Mucosa of descending colon (tissue), 3 donors: Measurements from ENCODE around the gene SYNGAP1. TPM values are rescaled to one million over a fixed set of nuclear protein-coding genes. Genes with fewer than 3 reads are reported as not detected.

Experiments used
- ATAC-seq: fragments of 200-7000 bp; cut with Tn5 transposase; one replicate; pipeline ENCODE4 v1.9.1; 2020; ENCODE audit warnings: mild to moderate bottlenecking, moderate library complexity
- DNase-seq, 3 donors: peaks; one replicate each; pipeline ENCODE4 v3.0.0-alpha.2; 2020
- H3K36me3 ChIP-seq: fragments of 200-600 bp; one replicate; pipeline ENCODE4 v1.8.0; 2021; ENCODE audit warnings: low read depth, mild to moderate bottlenecking
- H3K4me1 ChIP-seq: fragments of 200-600 bp; one replicate; pipeline ENCODE4 v1.8.0; 2021; ENCODE audit warnings: low read depth, mild to moderate bottlenecking
- H3K4me3 ChIP-seq: fragments of 200-600 bp; one replicate; pipeline ENCODE4 v1.8.0; 2021; ENCODE audit warnings: mild to moderate bottlenecking
- H3K9me3 ChIP-seq: fragments of 200-600 bp; one replicate; pipeline ENCODE4 v1.8.0; 2021; ENCODE audit warnings: mild to moderate bottlenecking
- intact Hi-C, 2 donors: fragments of 100-400 bp; cut with DNase I in 1 of 2; cut with micrococcal nuclease in 1 of 2; formaldehyde crosslinking; loops; one replicate each; pipeline versions ENCODE4 v1.11.0 to v1.11.1; 2022; cut with DNase I, micrococcal nuclease
- total RNA-seq, 3 donors: library from RNA; stranded (reverse); fragmentation: NEBNext Ultra II Directional in 2 of 3; extraction: Animal tissue kit (Norgen Biotek cat#: 25700) in 2 of 3; gene quantifications; one replicate each; pipeline versions ENCODE4 v1.2.1 to v1.2.4, GENCODE V29; 2021 to 2023
- TF ChIP-seq, protein P1 (sequence below): fragments of 200-600 bp; IDR thresholded peaks from one replicate; pipeline ENCODE4 v1.8.0; 2022; ENCODE audit warnings: antibody characterized with exemption, mild to moderate bottlenecking
- donor health status: DM: no; HTN: no; CAD: no; lungs with moderate emphysema.
- donor health status: DM: no; HTN: no; CAD: no.
- donor health status: DM: no; HTN: yes; CAD: no.

The SYNGAP1 gene
- total RNA-seq, 3 donors from 2014 or later = 8.1 to 39.8 (median 8.8) TPM

DNA sequence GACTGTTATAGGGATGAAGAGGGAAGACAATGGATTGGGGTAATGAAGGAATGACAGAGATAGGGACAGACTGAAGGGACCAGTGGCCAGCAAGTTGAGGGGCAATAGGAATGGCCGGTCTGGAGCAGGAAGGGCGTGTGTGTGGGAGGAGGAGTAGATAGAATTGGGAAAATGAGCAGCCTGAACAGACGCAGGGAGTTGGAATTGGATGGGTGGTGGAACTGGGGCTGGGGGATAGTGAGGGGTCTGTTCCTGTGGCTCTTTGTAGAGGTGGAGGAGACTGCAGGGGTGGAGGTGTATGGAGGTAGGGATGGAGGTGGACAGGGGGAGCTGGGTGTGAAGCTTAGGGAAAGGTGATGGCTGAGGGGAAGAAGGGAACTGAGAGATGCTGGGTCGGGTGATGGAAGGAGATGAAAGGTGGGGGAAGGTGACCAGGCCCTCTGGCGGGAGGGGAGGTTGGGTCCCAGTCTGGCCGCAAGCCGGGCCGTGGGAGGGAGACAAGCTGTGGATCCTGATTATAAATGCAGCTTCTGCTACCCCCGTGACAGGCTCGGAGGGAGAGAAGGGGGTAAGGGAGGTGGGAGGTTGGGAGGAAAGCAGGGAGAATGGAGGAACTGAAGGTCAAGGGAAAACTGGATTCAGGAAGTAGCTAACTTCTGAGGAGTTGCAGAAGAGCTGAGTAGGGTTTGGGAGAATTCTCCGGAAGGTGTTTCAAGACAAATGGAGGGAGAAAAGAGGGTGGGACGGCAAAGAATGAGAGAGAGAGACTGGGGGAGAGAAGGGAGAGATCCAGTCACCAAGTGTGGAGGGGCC is 5.2 kb downstream of the SYNGAP1 start:
- ATAC-seq (no peak), DNase-seq (peak in 2 of 3 donors; percentile 44 to 57)
- TF ChIP-seq, protein P1, sequence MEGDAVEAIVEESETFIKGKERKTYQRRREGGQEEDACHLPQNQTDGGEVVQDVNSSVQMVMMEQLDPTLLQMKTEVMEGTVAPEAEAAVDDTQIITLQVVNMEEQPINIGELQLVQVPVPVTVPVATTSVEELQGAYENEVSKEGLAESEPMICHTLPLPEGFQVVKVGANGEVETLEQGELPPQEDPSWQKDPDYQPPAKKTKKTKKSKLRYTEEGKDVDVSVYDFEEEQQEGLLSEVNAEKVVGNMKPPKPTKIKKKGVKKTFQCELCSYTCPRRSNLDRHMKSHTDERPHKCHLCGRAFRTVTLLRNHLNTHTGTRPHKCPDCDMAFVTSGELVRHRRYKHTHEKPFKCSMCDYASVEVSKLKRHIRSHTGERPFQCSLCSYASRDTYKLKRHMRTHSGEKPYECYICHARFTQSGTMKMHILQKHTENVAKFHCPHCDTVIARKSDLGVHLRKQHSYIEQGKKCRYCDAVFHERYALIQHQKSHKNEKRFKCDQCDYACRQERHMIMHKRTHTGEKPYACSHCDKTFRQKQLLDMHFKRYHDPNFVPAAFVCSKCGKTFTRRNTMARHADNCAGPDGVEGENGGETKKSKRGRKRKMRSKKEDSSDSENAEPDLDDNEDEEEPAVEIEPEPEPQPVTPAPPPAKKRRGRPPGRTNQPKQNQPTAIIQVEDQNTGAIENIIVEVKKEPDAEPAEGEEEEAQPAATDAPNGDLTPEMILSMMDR = no peak
- Histone ChIP-seq H3K9me3 (no peaks in the 10 kb centered on the region), H3K4me1 (peaks cover 30% of the 10 kb centered on the region), H3K4me3 (peak overlapping the region; percentile 20), H3K36me3 (no peaks in the 10 kb centered on the region)
- intact Hi-C loops = no loop called here

DNA sequence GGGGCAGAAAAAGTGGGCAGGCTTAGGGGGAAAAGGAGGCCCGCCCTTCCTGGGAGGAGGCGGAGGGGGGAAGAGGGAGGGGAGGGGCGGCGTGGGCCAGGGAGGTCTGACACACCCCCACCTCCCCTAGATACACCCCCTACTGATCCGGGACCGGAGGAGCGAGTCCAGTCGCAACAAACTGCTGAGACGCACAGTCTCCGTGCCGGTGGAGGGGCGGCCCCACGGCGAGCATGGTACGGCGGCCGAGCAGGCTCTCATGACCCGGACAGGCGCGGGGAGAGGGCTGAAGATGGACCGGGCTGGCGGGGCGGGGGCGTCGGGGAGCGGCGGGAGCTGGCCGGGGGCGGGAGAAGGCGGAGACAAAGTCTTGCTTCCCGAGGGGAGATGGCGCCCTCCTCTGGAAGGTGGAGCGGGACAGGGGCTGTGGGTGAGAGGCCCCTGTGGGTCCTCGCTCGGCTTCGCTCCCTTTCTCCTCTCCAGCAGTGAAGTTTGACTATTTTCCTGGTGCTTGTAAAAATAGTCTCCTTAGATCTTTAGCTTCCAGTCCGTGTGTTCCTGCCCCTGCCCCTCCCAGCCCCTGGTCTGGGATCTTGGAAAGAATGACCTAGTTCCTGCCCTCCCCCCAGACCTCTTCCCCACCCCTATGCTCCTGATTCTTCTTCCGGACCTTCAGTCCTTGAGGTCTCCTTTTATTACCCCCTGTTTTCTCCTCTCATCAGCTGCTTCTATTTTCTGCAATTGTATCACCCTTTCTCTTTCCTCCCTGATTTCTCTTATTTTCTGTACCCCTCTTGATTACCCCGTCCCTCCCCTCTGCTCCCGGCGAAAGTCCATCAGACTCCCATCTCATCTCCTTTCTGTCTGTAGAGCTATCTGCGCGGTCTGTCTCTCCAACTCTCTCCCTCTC is 6.1 kb downstream of the SYNGAP1 start:
- Histone ChIP-seq H3K4me1 (peaks cover 30% of the 10 kb centered on the region), H3K36me3 (no peaks in the 10 kb centered on the region), H3K9me3 (no peaks in the 10 kb centered on the region), H3K4me3 (peak overlapping the region; percentile 20)
- DNase-seq = peak; percentile 90 to 92 (median 92)
- peak; percentile 74 for ATAC-seq
- intact Hi-C loops = no loop called here
- TF ChIP-seq, protein P1 = peak; percentile 48

DNA sequence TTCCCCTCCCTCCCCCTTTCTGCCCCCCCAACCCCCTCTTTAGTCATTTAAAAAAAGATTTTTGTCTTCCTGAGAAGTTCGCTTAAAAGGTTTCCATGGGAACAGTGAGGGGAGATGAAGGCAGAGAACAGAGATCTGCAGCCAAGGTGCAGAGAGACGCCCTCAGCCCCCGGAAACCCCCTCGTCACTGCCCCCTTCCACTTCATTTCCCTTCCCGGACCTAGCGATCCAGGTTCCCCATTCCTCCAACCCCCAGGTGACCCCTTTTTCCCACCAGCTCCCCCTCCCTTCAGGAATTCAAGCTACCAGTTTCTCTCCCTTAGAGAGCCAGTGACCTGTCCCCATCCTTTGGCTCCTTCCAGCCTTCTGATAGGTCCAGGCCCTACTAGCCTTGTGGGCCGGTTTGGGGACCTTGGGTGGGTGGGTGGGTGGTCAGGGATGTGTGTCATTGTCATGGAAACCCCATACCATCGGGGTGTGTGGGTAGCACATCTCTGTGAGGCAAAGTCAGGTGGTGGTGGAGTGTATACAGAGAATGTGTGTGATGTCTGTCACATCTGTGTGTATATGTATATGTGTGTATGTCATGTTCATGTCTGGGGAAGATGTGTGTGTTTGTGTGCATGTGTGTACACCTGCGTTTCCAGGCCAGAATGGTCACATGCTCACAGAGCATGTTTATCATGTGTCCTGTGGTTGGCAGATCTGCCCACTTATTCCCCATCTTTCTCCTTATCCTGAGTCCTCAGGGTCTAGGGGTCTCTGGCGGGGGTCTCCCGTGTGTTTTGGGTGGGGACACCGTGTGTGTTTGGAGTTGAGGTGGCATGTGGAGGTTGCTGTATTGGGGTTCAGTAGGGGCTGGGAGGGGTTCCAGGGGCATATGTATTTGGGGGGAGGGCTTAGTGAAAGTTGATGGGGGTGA is 7.0 kb downstream of the SYNGAP1 start:
- TF ChIP-seq, protein P1 = no peak
- H3K9me3 ChIP-seq = no peaks in the 10 kb centered on the region
- H3K4me1 ChIP-seq = peaks cover 30% of the 10 kb centered on the region
- no peak overlapping the region for H3K4me3 ChIP-seq
- ATAC-seq = no peak
- intact Hi-C loops = no loop called here
- H3K36me3 ChIP-seq = no peaks in the 10 kb centered on the region
- DNase-seq = no peak

GRCh38 chr6:33427585-33428223 is 7.8 kb downstream of the SYNGAP1 start:
- no peaks in the 10 kb centered on the region for H3K36me3 ChIP-seq
- H3K9me3 ChIP-seq = no peaks in the 10 kb centered on the region
- H3K4me3 ChIP-seq = peak overlapping the region; percentile 28
- TF ChIP-seq, protein P1 = no peak
- H3K4me1 ChIP-seq = peaks cover 30% of the 10 kb centered on the region
- intact Hi-C loops = no loop called here
- DNase-seq (peak; percentile 69 to 82 (median 77)), ATAC-seq (peak; percentile 4)
